ENCODE data around the gene CMTR1. TPM values are rescaled to one million over a fixed set of nuclear protein-coding genes. Genes with fewer than 3 reads are reported as not detected.
A peak's percentile ranks its signal among the peaks of the same experiment; 100 is the strongest.

The CMTR1 gene
- polyA plus RNA-seq, 6 donors from 2014 or later = 27.2 to 32.1 (median 28.9) TPM

GRCh38 chr6:37417393-37417792 lies 15.6 kb upstream of the CMTR1 start:
- peaks cover 0 to 6% (median 0%) of the 10 kb centered on the region in 7 donors for H3K9me3 Mint-ChIP-seq
- H3K4me1 Mint-ChIP-seq = no peaks in the 10 kb centered on the region
- DNase-seq (no peak), ATAC-seq (ENCODE audit: low read depth in 2 of 2) (no peak)
- H3K36me3 Mint-ChIP-seq = no peaks in the 10 kb centered on the region
- H3K27me3 Mint-ChIP-seq = peaks cover 0 to 23% (median 8%) of the 10 kb centered on the region in 3 donors
- H3K4me3 Mint-ChIP-seq = no peak overlapping the region
- no peak overlapping the region for H3K27ac Mint-ChIP-seq

DNA sequence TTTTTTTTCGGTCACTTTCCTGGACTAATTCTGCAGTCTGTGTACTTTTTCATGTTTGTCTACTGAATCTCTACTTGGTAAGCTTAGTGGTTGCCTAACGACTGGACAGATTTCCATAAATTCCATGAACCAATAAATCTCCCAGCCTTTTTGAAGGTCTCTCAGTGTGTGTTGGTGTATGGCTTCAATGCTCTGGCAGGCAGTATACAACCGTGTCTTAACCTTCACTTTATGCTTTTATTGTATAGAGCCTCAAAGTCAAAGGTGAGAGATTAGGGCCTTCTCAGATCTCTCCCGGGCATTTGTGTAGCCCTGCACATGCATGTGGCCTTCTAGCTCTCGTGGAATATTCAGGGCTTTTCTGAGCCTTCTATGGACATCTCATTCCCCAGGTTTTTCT lies 14.3 kb upstream of the CMTR1 start:
- Mint-ChIP-seq H3K4me1 (no peaks in the 10 kb centered on the region), H3K36me3 (no peaks in the 10 kb centered on the region), H3K4me3 (no peak overlapping the region), H3K27me3 (peaks cover 0 to 23% (median 4%) of the 10 kb centered on the region in 3 donors), H3K27ac (no peak overlapping the region), H3K9me3 (peaks cover 0 to 6% (median 0%) of the 10 kb centered on the region in 7 donors)
- ATAC-seq (ENCODE audit: low read depth in 2 of 2) (no peak), DNase-seq (no peak)

- Mint-ChIP-seq H3K27me3 (peaks cover 12 to 29% (median 25%) of the 10 kb centered on the region in 3 donors), H3K4me1 (no peaks in the 10 kb centered on the region)
These were observed 6.7 kb upstream of the CMTR1 start for GRCh38 chr6:37426058-37426944.

GRCh38 chr6:37426945-37427510 lies 6.0 kb upstream of the CMTR1 start:
- ATAC-seq (ENCODE audit: low read depth in 2 of 2) = no peak
- H3K9me3 Mint-ChIP-seq = peaks cover 4 to 15% (median 12%) of the 10 kb centered on the region in 7 donors
- no peak overlapping the region for H3K27ac Mint-ChIP-seq
- no peak for DNase-seq
- H3K4me1 Mint-ChIP-seq = peaks cover 0 to 6% (median 2%) of the 10 kb centered on the region in 3 donors
- H3K4me3 Mint-ChIP-seq = no peak overlapping the region
- H3K36me3 Mint-ChIP-seq = peaks cover 0 to 24% of the 10 kb centered on the region in 2 donors
- peaks cover 12 to 29% (median 25%) of the 10 kb centered on the region in 3 donors for H3K27me3 Mint-ChIP-seq

More at GRCh38 chr6:37426058-37426944, 6.7 kb upstream of the CMTR1 start:
- no peak overlapping the region for H3K4me3 Mint-ChIP-seq
- H3K36me3 Mint-ChIP-seq = peaks cover 0 to 24% of the 10 kb centered on the region in 2 donors
- H3K9me3 Mint-ChIP-seq = peaks cover 4 to 15% (median 12%) of the 10 kb centered on the region in 7 donors
- H3K27ac Mint-ChIP-seq = no peak overlapping the region
- ATAC-seq (ENCODE audit: low read depth in 2 of 2) (no peak), DNase-seq (no peak)

DNA sequence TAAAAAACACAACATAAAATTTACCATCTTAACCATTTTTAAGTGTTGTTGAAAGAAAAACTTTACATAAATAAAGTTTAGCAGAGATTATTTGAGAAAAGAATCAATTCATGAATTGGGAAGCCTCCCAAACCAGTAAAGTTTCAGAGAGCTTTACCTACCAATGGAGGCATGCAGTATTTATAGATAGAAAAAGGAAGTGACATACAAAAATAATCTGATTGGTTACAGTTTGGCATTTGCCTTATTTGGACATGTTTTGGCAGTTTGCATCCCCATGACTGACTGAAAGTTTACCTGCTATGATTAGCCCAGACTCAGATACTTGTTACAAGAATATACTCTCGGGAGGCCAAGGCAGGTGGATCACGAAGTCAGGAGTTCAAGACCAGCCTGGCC lies 3.7 kb upstream of the CMTR1 start:
- Mint-ChIP-seq H3K27me3 (peaks cover 12 to 29% (median 25%) of the 10 kb centered on the region in 3 donors), H3K4me1 (peaks cover 14 to 23% (median 19%) of the 10 kb centered on the region in 3 donors), H3K27ac (no peak overlapping the region), H3K36me3 (peaks cover 0 to 24% of the 10 kb centered on the region in 2 donors), H3K9me3 (peaks cover 4 to 15% (median 12%) of the 10 kb centered on the region in 7 donors), H3K4me3 (peak overlapping the region in 1 of 8 donors; percentile 21)
- ATAC-seq (ENCODE audit: low read depth in 2 of 2) (no peak), DNase-seq (no peak)

DNA sequence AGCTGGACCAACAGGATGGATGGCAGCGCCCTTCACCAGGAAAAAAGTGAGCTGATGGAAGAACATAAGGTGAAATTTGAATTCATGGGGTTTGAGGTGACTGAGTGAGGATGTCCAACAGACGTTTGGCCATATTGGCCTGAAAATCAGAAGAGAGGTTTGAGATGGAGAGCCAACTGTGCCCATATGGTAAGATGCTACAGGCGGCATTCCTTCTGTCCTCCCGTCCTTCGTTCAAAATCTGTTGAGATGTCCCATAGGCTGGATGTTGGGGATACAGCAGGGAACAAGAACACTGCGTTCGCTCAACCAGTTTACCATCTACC lies 468 bp upstream of the CMTR1 start:
- H3K9me3 Mint-ChIP-seq = peaks cover 2 to 15% (median 6%) of the 10 kb centered on the region in 7 donors
- peak overlapping the region; percentile 89 to 97 (median 95) for H3K4me3 Mint-ChIP-seq
- no peak for DNase-seq
- H3K27me3 Mint-ChIP-seq = peaks cover 7 to 9% (median 9%) of the 10 kb centered on the region in 3 donors
- peak overlapping the region; percentile 88 to 96 (median 96) for H3K27ac Mint-ChIP-seq
- ATAC-seq (ENCODE audit: low read depth in 2 of 2) = peak; percentile 0
- peaks cover 23 to 34% (median 34%) of the 10 kb centered on the region in 3 donors for H3K4me1 Mint-ChIP-seq
- H3K36me3 Mint-ChIP-seq = peaks cover 11 to 19% of the 10 kb centered on the region in 2 donors

- DNase-seq (peak; percentile 20), ATAC-seq (ENCODE audit: low read depth in 2 of 2) (peak; percentile 11 to 14)
- peak overlapping the region; percentile 88 to 98 (median 96) for H3K27ac Mint-ChIP-seq
- peak overlapping the region; percentile 89 to 97 (median 95) for H3K4me3 Mint-ChIP-seq
- H3K36me3 Mint-ChIP-seq = peaks cover 14 to 16% of the 10 kb centered on the region in 2 donors
- peaks cover 27 to 38% (median 36%) of the 10 kb centered on the region in 3 donors for H3K4me1 Mint-ChIP-seq
- peaks cover 0 to 8% (median 5%) of the 10 kb centered on the region in 7 donors for H3K9me3 Mint-ChIP-seq
- H3K27me3 Mint-ChIP-seq = no peaks in the 10 kb centered on the region
These were observed 743 bp downstream of the CMTR1 start for GRCh38 chr6:37433657-37434271.

- H3K4me3 Mint-ChIP-seq = peak overlapping the region in 6 of 8 donors; percentile 15 to 95 (median 86)
These were observed 2.4 kb downstream of the CMTR1 start for GRCh38 chr6:37435373-37435772.

GRCh38 chr6:37435816-37436215 lies 2.8 kb downstream of the CMTR1 start:
- H3K4me1 Mint-ChIP-seq = peaks cover 27 to 45% (median 40%) of the 10 kb centered on the region in 3 donors
- peaks cover 8 to 16% of the 10 kb centered on the region in 2 donors for H3K36me3 Mint-ChIP-seq
- H3K4me3 Mint-ChIP-seq = peak overlapping the region in 2 of 8 donors; percentile 77 to 94
- no peaks in the 10 kb centered on the region for H3K27me3 Mint-ChIP-seq
- H3K27ac Mint-ChIP-seq = peak overlapping the region in 1 of 6 donors; percentile 88
- DNase-seq (no peak), ATAC-seq (ENCODE audit: low read depth in 2 of 2) (no peak)
- no peaks in the 10 kb centered on the region for H3K9me3 Mint-ChIP-seq

More at GRCh38 chr6:37435373-37435772, 2.4 kb downstream of the CMTR1 start:
- DNase-seq = no peak
- ATAC-seq (ENCODE audit: low read depth in 2 of 2) = no peak
- Mint-ChIP-seq H3K27me3 (no peaks in the 10 kb centered on the region), H3K4me1 (peaks cover 27 to 45% (median 40%) of the 10 kb centered on the region in 3 donors), H3K27ac (peak overlapping the region in 3 of 6 donors; percentile 44 to 88 (median 76)), H3K9me3 (no peaks in the 10 kb centered on the region), H3K36me3 (peaks cover 8 to 16% of the 10 kb centered on the region in 2 donors)

DNA sequence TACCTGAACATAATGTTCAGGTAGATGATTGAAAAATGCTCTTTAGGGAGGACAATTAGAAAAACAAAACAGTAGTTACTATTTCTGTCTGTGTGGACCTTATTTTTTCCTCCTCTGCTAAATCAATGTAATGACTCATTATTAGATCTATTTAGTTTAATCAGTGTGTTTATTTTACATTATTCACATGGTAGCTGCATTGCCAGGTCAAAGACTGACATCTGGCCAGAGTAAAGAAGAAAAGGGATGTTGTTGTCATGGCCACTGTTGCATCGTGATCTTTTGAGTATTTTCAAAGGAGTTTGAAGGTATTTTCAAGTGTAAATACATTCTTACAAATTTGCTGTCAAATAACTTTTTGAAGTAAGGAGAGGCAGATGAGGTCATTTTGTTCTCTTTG lies 5.9 kb downstream of the CMTR1 start:
- H3K36me3 Mint-ChIP-seq = peaks cover 8 to 18% of the 10 kb centered on the region in 2 donors
- DNase-seq (no peak), ATAC-seq (ENCODE audit: low read depth in 2 of 2) (no peak)
- no peaks in the 10 kb centered on the region for H3K9me3 Mint-ChIP-seq
- H3K4me1 Mint-ChIP-seq = peaks cover 21 to 41% (median 34%) of the 10 kb centered on the region in 3 donors
- peak overlapping the region in 1 of 8 donors; percentile 56 for H3K4me3 Mint-ChIP-seq
- H3K27me3 Mint-ChIP-seq = no peaks in the 10 kb centered on the region
- peak overlapping the region in 1 of 6 donors; percentile 18 for H3K27ac Mint-ChIP-seq

DNA sequence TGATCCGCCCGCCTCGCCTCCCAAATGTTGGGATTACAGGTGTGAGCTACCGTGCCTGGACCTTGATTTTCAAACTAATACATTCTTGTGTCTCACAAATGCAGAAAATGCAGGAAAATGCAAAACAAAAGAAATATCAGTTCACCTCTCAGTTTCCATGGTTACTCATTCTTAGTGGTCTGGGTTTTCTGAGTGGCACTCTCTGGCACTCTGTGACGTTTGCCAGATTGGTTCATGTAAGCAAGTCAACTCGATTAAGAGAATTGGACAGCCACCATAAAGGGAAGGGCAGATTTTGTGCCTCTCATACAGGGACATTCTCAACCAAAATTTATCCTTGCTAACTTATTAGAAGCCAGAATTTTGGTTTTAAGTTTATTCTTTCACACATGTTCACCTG lies 8.6 kb downstream of the CMTR1 start:
- Mint-ChIP-seq H3K27ac (peak overlapping the region in 1 of 6 donors; percentile 11), H3K27me3 (no peaks in the 10 kb centered on the region), H3K4me3 (peak overlapping the region in 2 of 8 donors; percentile 21 to 39), H3K36me3 (peaks cover 25 to 34% of the 10 kb centered on the region in 2 donors), H3K4me1 (peaks cover 10 to 26% (median 19%) of the 10 kb centered on the region in 3 donors), H3K9me3 (no peaks in the 10 kb centered on the region)
- ATAC-seq (ENCODE audit: low read depth in 2 of 2) (no peak), DNase-seq (no peak)

DNA sequence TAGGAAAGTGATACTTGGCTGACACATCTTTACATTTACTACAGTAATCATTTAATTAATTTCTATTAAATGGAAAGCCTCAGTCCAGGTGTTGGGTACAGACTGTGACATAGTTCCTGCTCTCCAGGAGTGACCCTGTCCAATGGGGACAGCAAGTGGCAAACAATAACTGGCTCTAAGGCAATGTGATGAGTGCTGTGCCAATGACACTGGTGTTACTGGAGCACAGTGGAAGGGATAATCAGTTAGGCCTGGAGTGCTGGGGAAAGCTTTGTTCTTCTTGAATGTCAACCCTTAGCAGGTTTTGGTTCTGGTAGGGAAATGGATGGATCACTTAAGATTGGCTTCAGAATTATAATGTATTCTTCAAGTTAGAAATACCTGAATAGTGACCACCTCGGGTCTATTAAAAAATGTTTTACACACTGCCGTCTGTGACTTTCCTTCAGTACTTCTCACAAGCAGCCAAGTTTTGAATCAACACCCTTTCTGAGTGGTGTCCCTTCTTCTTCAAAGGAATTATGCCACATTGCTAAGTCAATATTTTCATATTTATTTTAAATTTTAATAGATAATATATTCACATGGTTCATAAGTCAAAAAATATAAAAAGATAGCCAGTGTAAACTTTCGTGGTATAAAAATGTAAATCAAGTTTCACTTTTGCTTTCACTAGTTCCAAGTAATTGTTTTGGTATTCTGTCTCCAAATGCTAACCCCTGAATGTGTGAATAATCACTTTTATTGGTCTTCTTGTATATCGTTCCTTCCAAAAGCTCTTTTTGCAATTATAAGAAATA lies 9.6 kb downstream of the CMTR1 start:
- peaks cover 7 to 23% (median 19%) of the 10 kb centered on the region in 3 donors for H3K4me1 Mint-ChIP-seq
- peak in 1 of 2 donors; percentile 25 for ATAC-seq (ENCODE audit: low read depth in 2 of 2)
- H3K27ac Mint-ChIP-seq = peak overlapping the region in 5 of 6 donors; percentile 67 to 94 (median 73)
- no peak for DNase-seq
- no peaks in the 10 kb centered on the region for H3K9me3 Mint-ChIP-seq
- peak overlapping the region; percentile 6 to 84 (median 70) for H3K4me3 Mint-ChIP-seq
- no peaks in the 10 kb centered on the region for H3K27me3 Mint-ChIP-seq
- H3K36me3 Mint-ChIP-seq = peaks cover 23 to 33% of the 10 kb centered on the region in 2 donors
